GM20431 (cell line): Measurements from ENCODE around the gene BNC2.

Source experiments
- in situ Hi-C: fragments of 300-500 bp; cut with MseI, MboI; formaldehyde crosslinking; loops from one replicate; pipeline ENCODE4 v1.15.0; 2020; ENCODE audit warnings: low sequenced_read_pairs; ENCODE audit not compliant: unreplicated experiment

BNC2 gene

GRCh38 chr9:16654596-16655126 lies 215.8 kb downstream of the BNC2 start:
- in situ Hi-C loops, result no loop called here

- in situ Hi-C loops, result no loop called here
Measured at GRCh38 chr9:16653491-16654399, 216.7 kb downstream of the BNC2 start.

GRCh38 chr9:16652582-16652981 lies 217.9 kb downstream of the BNC2 start:
- in situ Hi-C loops, result no loop called here

GRCh38 chr9:16651446-16651964 lies 219.0 kb downstream of the BNC2 start:
- in situ Hi-C loops, result no loop called here

- in situ Hi-C loops, result no loop called here
Measured at GRCh38 chr9:16645970-16646369, 224.5 kb downstream of the BNC2 start.

- in situ Hi-C loops, result no loop called here
Measured at GRCh38 chr9:16642421-16643109, 227.9 kb downstream of the BNC2 start.

GRCh38 chr9:16640649-16641048 lies 229.8 kb downstream of the BNC2 start:
- in situ Hi-C loops, result no loop called here

- in situ Hi-C loops, result no loop called here
Measured at GRCh38 chr9:16639644-16640043, 230.8 kb downstream of the BNC2 start.

GRCh38 chr9:16637911-16638310 lies 232.6 kb downstream of the BNC2 start:
- in situ Hi-C loops, result no loop called here

- in situ Hi-C loops, result no loop called here
Measured at GRCh38 chr9:16637218-16637617, 233.3 kb downstream of the BNC2 start.

- in situ Hi-C loops, result no loop called here
Measured at GRCh38 chr9:16633794-16634193, 236.7 kb downstream of the BNC2 start.

GRCh38 chr9:16628413-16628812 lies 242.1 kb downstream of the BNC2 start:
- in situ Hi-C loops, result no loop called here

- in situ Hi-C loops, result no loop called here
Measured at GRCh38 chr9:16627967-16628366, 242.5 kb downstream of the BNC2 start.

GRCh38 chr9:16627521-16627920 lies 242.9 kb downstream of the BNC2 start:
- in situ Hi-C loops, result no loop called here

- in situ Hi-C loops, result no loop called here
Measured at GRCh38 chr9:16626577-16627130, 243.8 kb downstream of the BNC2 start.

- in situ Hi-C loops, result no loop called here
Measured at GRCh38 chr9:16625811-16626210, 244.7 kb downstream of the BNC2 start.

- in situ Hi-C loops, result no loop called here
Measured at GRCh38 chr9:16625161-16625631, 245.3 kb downstream of the BNC2 start.

GRCh38 chr9:16624744-16625117 lies 245.7 kb downstream of the BNC2 start:
- in situ Hi-C loops, result no loop called here

GRCh38 chr9:16623989-16624743 lies 246.3 kb downstream of the BNC2 start:
- in situ Hi-C loops, result no loop called here

- in situ Hi-C loops, result no loop called here
Measured at GRCh38 chr9:16622541-16622940, 247.9 kb downstream of the BNC2 start.
